ENCODE measurements around the gene PIF1. TPM values are rescaled to one million over a fixed set of nuclear protein-coding genes. Genes with fewer than 3 reads are reported as not detected.
"Not testable (repeated sequence)": the region's sequence is repeated elsewhere in the genome, so short reads cannot be mapped to it uniquely, and the experiment has no call there.

PIF1 gene
- total RNA-seq, 8 experiments from 2014 or later: 0.36 to 17.7 (median 4.5) TPM

GRCh38 chr15:64803526-64803925 lies 21.9 kb downstream of the PIF1 start:
- 86 to 100% (median 100%) methylated on average over 1 of the region's 1 CpG; no CpG with 5 or more reads in 4 of the 10 experiments for WGBS, 10 experiments
- no peak overlapping the region for H3K27ac ChIP-seq
- ATAC-seq (replicated peaks in 6 of 8): no peak
- in situ Hi-C loops (cut with MboI; ENCODE audit: low pct_unique_long_range_greater_than_20kb in 2 of 9, low sequenced_read_pairs in 9 of 9, unreplicated experiment in 9 of 9): no loop called here
- peaks cover 0 to 4% of the 10 kb centered on the region in 2 donors for H3K4me1 ChIP-seq (replicated peaks in 1 of 2)
- no peak overlapping the region for H3K4me3 ChIP-seq

DNA sequence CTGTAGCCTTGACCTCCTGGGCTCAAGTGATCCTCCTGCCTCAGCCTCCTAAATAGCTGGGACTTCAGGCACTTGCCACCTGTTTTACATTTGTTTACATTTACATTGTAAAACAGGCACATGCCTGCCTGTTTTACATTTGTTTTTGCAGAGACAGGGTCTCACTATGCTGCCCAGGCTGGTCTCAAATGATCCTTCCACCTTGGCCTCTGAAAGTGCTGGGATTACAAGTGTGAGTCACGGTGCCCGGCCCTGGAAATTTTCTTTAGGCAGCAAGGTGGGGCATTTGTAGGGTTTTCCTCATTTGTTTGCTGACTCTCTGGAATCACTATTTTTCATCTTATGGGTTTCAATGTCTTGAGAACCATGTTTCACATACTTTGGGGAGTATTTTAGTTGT lies 25.0 kb downstream of the PIF1 start:
- H3K4me3 ChIP-seq: no peak overlapping the region
- no peak for ATAC-seq (replicated peaks in 6 of 8)
- peaks cover 0 to 4% of the 10 kb centered on the region in 2 donors for H3K4me1 ChIP-seq (replicated peaks in 1 of 2)
- 57 to 100% (median 96%) methylated on average over 1 to 2 of the region's 2 CpGs; no CpG with 5 or more reads in 4 of the 10 experiments for WGBS, 10 experiments
- in situ Hi-C loops (cut with MboI; ENCODE audit: low pct_unique_long_range_greater_than_20kb in 2 of 9, low sequenced_read_pairs in 9 of 9, unreplicated experiment in 9 of 9): no loop called here
- no peak overlapping the region for H3K27ac ChIP-seq

- no CpG with 5 or more reads among the region's 29 CpGs for WGBS, 10 experiments
- in situ Hi-C loops (cut with MboI; ENCODE audit: low pct_unique_long_range_greater_than_20kb in 2 of 9, low sequenced_read_pairs in 9 of 9, unreplicated experiment in 9 of 9); H3K4me3 ChIP-seq; ATAC-seq (replicated peaks in 6 of 8); H3K27ac ChIP-seq; H3K4me1 ChIP-seq (replicated peaks in 1 of 2): not testable (repeated sequence)
Measured at GRCh38 chr15:64798905-64799304, 26.5 kb downstream of the PIF1 start.

GRCh38 chr15:64795921-64796320 lies 29.5 kb downstream of the PIF1 start:
- H3K4me1 ChIP-seq (replicated peaks in 1 of 2); H3K4me3 ChIP-seq; H3K27ac ChIP-seq; ATAC-seq (replicated peaks in 6 of 8); in situ Hi-C loops (cut with MboI; ENCODE audit: low pct_unique_long_range_greater_than_20kb in 2 of 9, low sequenced_read_pairs in 9 of 9, unreplicated experiment in 9 of 9): not testable (repeated sequence)
- 60 to 100% (median 92%) methylated on average over 1 to 8 of the region's 9 CpGs; no CpG with 5 or more reads in 4 of the 10 experiments for whole genome bisulfite sequencing, 10 experiments

DNA sequence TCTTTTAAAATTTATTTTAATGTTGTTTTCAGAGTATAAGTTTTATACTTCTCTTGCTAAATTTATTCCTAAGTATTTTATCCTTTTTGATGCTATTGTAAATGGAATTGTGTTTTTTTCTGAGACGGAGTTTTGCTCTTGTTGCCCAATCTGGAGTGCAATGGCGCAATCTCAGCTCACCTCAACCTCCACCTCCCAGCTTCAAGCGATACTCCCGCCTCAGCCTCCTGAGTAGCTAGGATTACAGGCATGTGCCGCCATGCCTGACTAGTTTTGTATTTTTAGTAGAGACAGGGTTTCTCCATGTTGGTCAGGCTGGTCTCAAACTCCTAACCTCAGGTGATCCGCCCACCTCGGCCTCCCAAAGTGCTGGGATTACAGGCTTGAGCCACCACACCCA lies 30.1 kb downstream of the PIF1 start:
- H3K4me3 ChIP-seq; H3K27ac ChIP-seq; H3K4me1 ChIP-seq (replicated peaks in 1 of 2); in situ Hi-C loops (cut with MboI; ENCODE audit: low pct_unique_long_range_greater_than_20kb in 2 of 9, low sequenced_read_pairs in 9 of 9, unreplicated experiment in 9 of 9); ATAC-seq (replicated peaks in 6 of 8): not testable (repeated sequence)
- WGBS, 10 experiments: 70 to 100% (median 86%) methylated on average over 1 to 5 of the region's 7 CpGs; no CpG with 5 or more reads in 3 of the 10 experiments

DNA sequence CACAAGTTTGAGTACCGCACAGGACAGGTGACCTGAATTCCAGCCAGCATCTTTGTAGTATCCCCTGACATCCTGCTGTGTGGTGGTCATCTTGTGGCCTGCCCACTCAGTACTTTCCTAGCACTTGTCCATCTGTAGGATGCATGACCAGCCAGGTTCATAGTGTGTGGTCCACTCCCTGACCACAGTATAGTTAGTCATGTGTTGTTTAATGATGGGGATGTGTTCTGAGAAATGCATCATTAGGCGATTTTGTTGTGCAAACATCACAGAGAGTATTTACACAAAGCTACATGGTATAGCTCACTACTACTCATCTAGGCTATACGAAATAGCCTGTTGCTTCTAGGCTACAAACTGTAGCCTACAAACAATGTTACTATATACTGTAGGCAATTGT lies 33.2 kb downstream of the PIF1 start:
- Histone ChIP-seq H3K4me1 (replicated peaks in 1 of 2) (no peaks in the 10 kb centered on the region), H3K4me3 (no peak overlapping the region), H3K27ac (no peak overlapping the region)
- WGBS, 10 experiments: 29 to 100% (median 71%) methylated on average over 1 to 3 of the region's 3 CpGs; no CpG with 5 or more reads in 2 of the 10 experiments
- in situ Hi-C loops (cut with MboI; ENCODE audit: low pct_unique_long_range_greater_than_20kb in 2 of 9, low sequenced_read_pairs in 9 of 9, unreplicated experiment in 9 of 9): no loop called here
- ATAC-seq (replicated peaks in 6 of 8): peak in 1 of 8 experiments; percentile 34

- H3K4me3 ChIP-seq: no peak overlapping the region
- no peaks in the 10 kb centered on the region for H3K4me1 ChIP-seq (replicated peaks in 1 of 2)
- in situ Hi-C loops (cut with MboI; ENCODE audit: low pct_unique_long_range_greater_than_20kb in 2 of 9, low sequenced_read_pairs in 9 of 9, unreplicated experiment in 9 of 9): no loop called here
- WGBS, 10 experiments: 0 to 86% (median 40%) methylated on average over 1 to 3 of the region's 4 CpGs; no CpG with 5 or more reads in 3 of the 10 experiments
- H3K27ac ChIP-seq: no peak overlapping the region
- no peak for ATAC-seq (replicated peaks in 6 of 8)
Measured at GRCh38 chr15:64791401-64791800, 34.0 kb downstream of the PIF1 start.

DNA sequence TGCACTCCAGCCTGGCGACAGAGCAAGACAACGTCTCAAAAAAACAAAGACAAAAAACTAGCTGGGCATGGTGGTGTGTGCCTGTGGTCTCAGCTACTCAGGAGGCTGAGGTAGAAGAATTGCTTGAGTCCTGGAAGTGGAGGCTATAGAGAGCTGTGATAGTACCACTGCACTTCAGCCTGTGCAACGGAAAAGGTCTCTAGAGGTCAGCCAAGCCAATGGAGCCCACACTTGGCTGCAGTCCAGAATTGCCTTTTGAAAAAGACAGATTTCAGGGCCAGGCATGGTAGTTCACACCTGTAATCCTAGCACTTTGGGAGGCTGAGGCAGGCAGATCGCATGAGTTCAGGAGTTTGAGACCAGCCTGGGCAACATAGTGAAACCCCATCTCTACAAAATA lies 41.7 kb downstream of the PIF1 start:
- in situ Hi-C loops (cut with MboI; ENCODE audit: low pct_unique_long_range_greater_than_20kb in 2 of 9, low sequenced_read_pairs in 9 of 9, unreplicated experiment in 9 of 9): no loop called here
- H3K27ac ChIP-seq: no peak overlapping the region
- 70 to 92% (median 80%) methylated on average over 1 to 4 of the region's 4 CpGs; no CpG with 5 or more reads in 5 of the 10 experiments for WGBS, 10 experiments
- no peaks in the 10 kb centered on the region for H3K4me1 ChIP-seq (replicated peaks in 1 of 2)
- no peak overlapping the region for H3K4me3 ChIP-seq
- ATAC-seq (replicated peaks in 6 of 8): no peak

GRCh38 chr15:64782751-64783150 lies 42.7 kb downstream of the PIF1 start:
- no peak for ATAC-seq (replicated peaks in 6 of 8)
- WGBS, 10 experiments: 40 to 80% (median 71%) methylated on average over 1 to 5 of the region's 5 CpGs; no CpG with 5 or more reads in 5 of the 10 experiments
- no peak overlapping the region for H3K27ac ChIP-seq
- H3K4me3 ChIP-seq: no peak overlapping the region
- in situ Hi-C loops (cut with MboI; ENCODE audit: low pct_unique_long_range_greater_than_20kb in 2 of 9, low sequenced_read_pairs in 9 of 9, unreplicated experiment in 9 of 9): no loop called here
- H3K4me1 ChIP-seq (replicated peaks in 1 of 2): no peaks in the 10 kb centered on the region

DNA sequence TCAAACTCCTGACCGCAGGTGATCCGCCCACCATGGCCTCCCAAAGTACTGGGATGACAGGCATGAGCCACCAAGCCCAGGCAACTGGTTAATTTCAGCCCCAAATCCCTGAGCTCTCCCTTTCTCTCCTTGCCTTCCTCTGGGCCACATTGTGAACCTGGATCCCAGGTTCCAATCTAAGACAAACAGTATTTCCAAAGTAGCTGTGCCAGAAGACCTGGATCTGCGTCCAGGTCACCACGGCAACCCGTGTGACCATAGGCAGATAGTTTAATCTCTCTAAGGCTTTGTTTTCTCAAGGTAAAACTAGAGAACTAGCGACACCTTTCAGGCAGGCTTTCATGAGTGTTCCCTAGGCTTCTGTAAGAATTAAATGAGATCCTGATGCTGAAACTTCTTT lies 44.1 kb downstream of the PIF1 start:
- no peak overlapping the region for H3K27ac ChIP-seq
- H3K4me1 ChIP-seq (replicated peaks in 1 of 2): peaks cover 4 to 7% of the 10 kb centered on the region in 2 donors
- ATAC-seq (replicated peaks in 6 of 8): no peak
- WGBS, 10 experiments: 33 to 100% (median 60%) methylated on average over 1 to 5 of the region's 6 CpGs; no CpG with 5 or more reads in 3 of the 10 experiments
- in situ Hi-C loops (cut with MboI; ENCODE audit: low pct_unique_long_range_greater_than_20kb in 2 of 9, low sequenced_read_pairs in 9 of 9, unreplicated experiment in 9 of 9): no loop called here
- no peak overlapping the region for H3K4me3 ChIP-seq

- ATAC-seq (replicated peaks in 6 of 8): no peak
- H3K27ac ChIP-seq: no peak overlapping the region
- H3K4me3 ChIP-seq: no peak overlapping the region
- in situ Hi-C loops (cut with MboI; ENCODE audit: low pct_unique_long_range_greater_than_20kb in 2 of 9, low sequenced_read_pairs in 9 of 9, unreplicated experiment in 9 of 9): no loop called here
- H3K4me1 ChIP-seq (replicated peaks in 1 of 2): peaks cover 5 to 10% of the 10 kb centered on the region in 2 donors
- 0 to 100% (median 68%) methylated on average over 1 to 5 of the region's 8 CpGs; no CpG with 5 or more reads in 3 of the 10 experiments for WGBS, 10 experiments
Measured at GRCh38 chr15:64780600-64781156, 44.8 kb downstream of the PIF1 start.

DNA sequence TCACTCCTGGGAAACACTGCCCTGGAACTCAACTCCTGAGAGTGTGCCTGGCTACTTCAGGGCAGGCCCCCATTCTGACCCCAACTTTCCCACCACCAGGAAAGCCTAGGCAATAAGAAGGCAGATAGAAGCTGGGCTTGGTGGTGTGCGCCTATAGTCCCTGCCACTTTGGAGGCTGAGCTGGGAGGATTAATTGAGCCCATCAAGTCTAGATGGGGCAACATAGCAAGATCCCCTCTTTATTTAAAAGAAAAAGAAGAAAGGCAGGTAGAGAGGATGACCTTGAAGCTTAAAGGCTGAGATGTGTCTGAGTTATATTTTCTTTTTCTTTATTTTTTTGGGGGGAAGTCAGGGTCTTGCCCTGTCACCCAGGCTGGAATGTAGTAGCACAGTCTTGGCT lies 45.8 kb downstream of the PIF1 start:
- no peak for ATAC-seq (replicated peaks in 6 of 8)
- in situ Hi-C loops (cut with MboI; ENCODE audit: low pct_unique_long_range_greater_than_20kb in 2 of 9, low sequenced_read_pairs in 9 of 9, unreplicated experiment in 9 of 9): no loop called here
- WGBS, 10 experiments: 20 to 100% (median 86%) methylated on average over 1 of the region's 1 CpG; no CpG with 5 or more reads in 7 of the 10 experiments
- peaks cover 5 to 10% of the 10 kb centered on the region in 2 donors for H3K4me1 ChIP-seq (replicated peaks in 1 of 2)
- H3K27ac ChIP-seq: no peak overlapping the region
- no peak overlapping the region for H3K4me3 ChIP-seq

- no peak for ATAC-seq (replicated peaks in 6 of 8)
- H3K4me1 ChIP-seq (replicated peaks in 1 of 2): peaks cover 5 to 13% of the 10 kb centered on the region in 2 donors
- 0 to 100% (median 40%) methylated on average over 1 to 2 of the region's 2 CpGs; no CpG with 5 or more reads in 3 of the 10 experiments for WGBS, 10 experiments
- no peak overlapping the region for H3K4me3 ChIP-seq
- H3K27ac ChIP-seq: no peak overlapping the region
- in situ Hi-C loops (cut with MboI; ENCODE audit: low pct_unique_long_range_greater_than_20kb in 2 of 9, low sequenced_read_pairs in 9 of 9, unreplicated experiment in 9 of 9): no loop called here
Measured at GRCh38 chr15:64779024-64779423, 46.4 kb downstream of the PIF1 start.

GRCh38 chr15:64776402-64776786 lies 49.1 kb downstream of the PIF1 start:
- in situ Hi-C loops (cut with MboI; ENCODE audit: low pct_unique_long_range_greater_than_20kb in 2 of 9, low sequenced_read_pairs in 9 of 9, unreplicated experiment in 9 of 9): no loop called here
- Histone ChIP-seq H3K27ac (no peak overlapping the region), H3K4me3 (peak overlapping the region in 4 of 5 donors; percentile 40 to 56 (median 46)), H3K4me1 (replicated peaks in 1 of 2) (peaks cover 5 to 13% of the 10 kb centered on the region in 2 donors)
- 0 to 73% (median 30%) methylated on average over 1 to 8 of the region's 25 CpGs; no CpG with 5 or more reads in 5 of the 10 experiments for WGBS, 10 experiments
- no peak for ATAC-seq (replicated peaks in 6 of 8)
